IPS-20b (cell line): ENCODE results near the gene KCNQ1.

Experiments
- H3K27ac ChIP-seq: one replicate; pipeline ENCODE4 v1.5.1; 2013; ENCODE audit warnings: low read length
- H3K27me3 ChIP-seq: 2 replicates; pipeline ENCODE4 v1.6.1; 2013; ENCODE audit warnings: mild to moderate bottlenecking, low read length, inconsistent platforms; ENCODE audit not compliant: insufficient read depth
- H3K36me3 ChIP-seq: 2 replicates; pipeline ENCODE4 v1.6.1; 2013; ENCODE audit warnings: low read depth, mild to moderate bottlenecking, inconsistent platforms, low read length, moderate library complexity; ENCODE audit not compliant: insufficient read depth
- H3K4me1 ChIP-seq: 2 replicates; pipeline ENCODE4 v1.6.1; 2013; ENCODE audit warnings: mild to moderate bottlenecking, control low read depth, inconsistent platforms, low read length, moderate library complexity; ENCODE audit not compliant: insufficient read depth
- H3K4me3 ChIP-seq: 2 replicates; pipeline ENCODE4 v1.5.1; 2013; ENCODE audit warnings: mild to moderate bottlenecking, low read length, inconsistent platforms
- H3K9ac ChIP-seq: 2 replicates; pipeline ENCODE4 v1.6.1; 2013; ENCODE audit warnings: low read depth, mild to moderate bottlenecking, inconsistent platforms, low read length, moderate library complexity
- H3K9me3 ChIP-seq: 2 replicates; pipeline ENCODE4 v1.6.1; 2013; ENCODE audit warnings: mild to moderate bottlenecking, low read depth, low read length, inconsistent platforms; ENCODE audit not compliant: insufficient read depth

The KCNQ1 gene

GRCh38 chr11:2413742-2414579 lies 30.8 kb upstream of the KCNQ1 start:
- Histone ChIP-seq H3K27ac (no peak overlapping the region), H3K9ac (no peak overlapping the region), H3K4me3 (no peak overlapping the region), H3K9me3 (no peaks in the 10 kb centered on the region), H3K4me1 (no peaks in the 10 kb centered on the region), H3K36me3 (no peaks in the 10 kb centered on the region), H3K27me3 (no peaks in the 10 kb centered on the region)

- Histone ChIP-seq H3K4me3 (no peak overlapping the region), H3K27me3 (no peaks in the 10 kb centered on the region), H3K9ac (no peak overlapping the region), H3K36me3 (no peaks in the 10 kb centered on the region), H3K9me3 (no peaks in the 10 kb centered on the region), H3K27ac (no peak overlapping the region), H3K4me1 (no peaks in the 10 kb centered on the region)
Observed at GRCh38 chr11:2414616-2415015, 30.2 kb upstream of the KCNQ1 start.

GRCh38 chr11:2415171-2415570 lies 29.6 kb upstream of the KCNQ1 start:
- Histone ChIP-seq H3K4me3 (no peak overlapping the region), H3K4me1 (no peaks in the 10 kb centered on the region), H3K27ac (no peak overlapping the region), H3K9me3 (no peaks in the 10 kb centered on the region), H3K27me3 (no peaks in the 10 kb centered on the region; the same call in 1 of the 2 replicates), H3K9ac (no peak overlapping the region), H3K36me3 (no peaks in the 10 kb centered on the region)

GRCh38 chr11:2415601-2416380 lies 29.0 kb upstream of the KCNQ1 start:
- Histone ChIP-seq H3K36me3 (no peaks in the 10 kb centered on the region), H3K4me1 (no peaks in the 10 kb centered on the region), H3K27ac (no peak overlapping the region), H3K9me3 (no peaks in the 10 kb centered on the region), H3K4me3 (no peak overlapping the region), H3K9ac (no peak overlapping the region), H3K27me3 (no peaks in the 10 kb centered on the region; the same call in 1 of the 2 replicates)

- no peak overlapping the region for H3K9ac ChIP-seq
- H3K9me3 ChIP-seq: no peaks in the 10 kb centered on the region
- H3K27me3 ChIP-seq: no peaks in the 10 kb centered on the region; the same call in 1 of the 2 replicates
- H3K36me3 ChIP-seq: no peaks in the 10 kb centered on the region
- no peak overlapping the region for H3K4me3 ChIP-seq
- H3K27ac ChIP-seq: no peak overlapping the region
- no peaks in the 10 kb centered on the region for H3K4me1 ChIP-seq
Observed at GRCh38 chr11:2416765-2417164, 28.0 kb upstream of the KCNQ1 start.

- Histone ChIP-seq H3K27me3 (no peaks in the 10 kb centered on the region; the same call in 1 of the 2 replicates), H3K9me3 (no peaks in the 10 kb centered on the region), H3K4me3 (no peak overlapping the region), H3K4me1 (no peaks in the 10 kb centered on the region), H3K27ac (no peak overlapping the region), H3K36me3 (no peaks in the 10 kb centered on the region), H3K9ac (no peak overlapping the region)
Observed at GRCh38 chr11:2417856-2418692, 26.7 kb upstream of the KCNQ1 start.

- H3K27ac ChIP-seq: no peak overlapping the region
- no peaks in the 10 kb centered on the region for H3K36me3 ChIP-seq
- H3K27me3 ChIP-seq: no peaks in the 10 kb centered on the region; the same call in 1 of the 2 replicates
- no peak overlapping the region for H3K9ac ChIP-seq
- H3K4me1 ChIP-seq: no peaks in the 10 kb centered on the region
- H3K9me3 ChIP-seq: no peaks in the 10 kb centered on the region
- H3K4me3 ChIP-seq: no peak overlapping the region
Observed at GRCh38 chr11:2418693-2419360, 26.0 kb upstream of the KCNQ1 start.

- Histone ChIP-seq H3K36me3 (no peaks in the 10 kb centered on the region), H3K4me1 (no peaks in the 10 kb centered on the region), H3K27me3 (no peaks in the 10 kb centered on the region; the same call in 1 of the 2 replicates), H3K27ac (no peak overlapping the region), H3K4me3 (no peak overlapping the region), H3K9ac (no peak overlapping the region), H3K9me3 (no peaks in the 10 kb centered on the region)
Observed at GRCh38 chr11:2419638-2420501, 24.9 kb upstream of the KCNQ1 start.

- no peaks in the 10 kb centered on the region for H3K9me3 ChIP-seq
- no peaks in the 10 kb centered on the region for H3K4me1 ChIP-seq
- H3K4me3 ChIP-seq: no peak overlapping the region
- no peak overlapping the region for H3K27ac ChIP-seq
- H3K36me3 ChIP-seq: no peaks in the 10 kb centered on the region
- no peaks in the 10 kb centered on the region; the same call in 1 of the 2 replicates for H3K27me3 ChIP-seq
- no peak overlapping the region for H3K9ac ChIP-seq
Observed at GRCh38 chr11:2420502-2421225, 24.1 kb upstream of the KCNQ1 start.
